Brain microvascular endothelial cell (primary cell): Measurements from ENCODE around the gene PPP3CA.

ENCODE experiments used
- DNase-seq: peaks from one replicate; pipeline ENCODE4 v3.0.0-alpha.2; 2020
- H3K27ac ChIP-seq: fragments of 250-450 bp; sonication (Bioruptor Pico); 2 replicates; pipeline ENCODE4 v1.5.1; 2020; ENCODE audit warnings: mild to moderate bottlenecking, moderate library complexity
- H3K27me3 ChIP-seq: fragments of 250-450 bp; sonication (Bioruptor Pico); replicated peaks from 2 replicates; pipeline ENCODE4 v1.5.1; 2020; ENCODE audit warnings: mild to moderate bottlenecking
- H3K36me3 ChIP-seq: fragments of 250-450 bp; sonication (Bioruptor Pico); replicated peaks from 2 replicates; pipeline ENCODE4 v1.5.1; 2020; ENCODE audit warnings: mild to moderate bottlenecking
- H3K4me3 ChIP-seq: 2 replicates; pipeline ENCODE4 v1.5.1; 2011; ENCODE audit warnings: low read depth, mild to moderate bottlenecking, control low read depth, low read length, moderate library complexity
- CTCF ChIP-seq: IDR thresholded peaks from 2 replicates; pipeline ENCODE4 v1.5.1; 2011; ENCODE audit warnings: low read depth, mild to moderate bottlenecking, moderate library complexity, low read length, control low read depth, inconsistent platforms; ENCODE audit errors: missing control alignments
- in situ Hi-C: cut with HindIII; loops from 2 replicates; pipeline ENCODE4 v1.10.0; 2017; ENCODE audit warnings: low sequenced_read_pairs, low pct_ligation_motif_present

PPP3CA gene

GRCh38 chr4:101065346-101065745, 282.0 kb downstream of the PPP3CA start:
- Histone ChIP-seq H3K27ac (no peak overlapping the region), H3K4me3 (no peak overlapping the region), H3K36me3 (no peaks in the 10 kb centered on the region), H3K27me3 (no peaks in the 10 kb centered on the region)
- in situ Hi-C loops = no loop called here
- no peak for DNase-seq
- no peak for TF ChIP-seq CTCF

- H3K36me3 ChIP-seq = no peaks in the 10 kb centered on the region
- no peak overlapping the region for H3K27ac ChIP-seq
- DNase-seq = no peak
- H3K27me3 ChIP-seq = no peaks in the 10 kb centered on the region
- TF ChIP-seq CTCF = no peak
- in situ Hi-C loops = no loop called here
- H3K4me3 ChIP-seq = no peak overlapping the region
Measured at GRCh38 chr4:101064541-101065180, 282.7 kb downstream of the PPP3CA start.

- in situ Hi-C loops = no loop called here
- DNase-seq = no peak
- no peaks in the 10 kb centered on the region for H3K27me3 ChIP-seq
- no peak for TF ChIP-seq CTCF
- H3K27ac ChIP-seq = no peak overlapping the region
- no peak overlapping the region for H3K4me3 ChIP-seq
- H3K36me3 ChIP-seq = no peaks in the 10 kb centered on the region
Measured at GRCh38 chr4:101055392-101055791, 291.9 kb downstream of the PPP3CA start.

DNA sequence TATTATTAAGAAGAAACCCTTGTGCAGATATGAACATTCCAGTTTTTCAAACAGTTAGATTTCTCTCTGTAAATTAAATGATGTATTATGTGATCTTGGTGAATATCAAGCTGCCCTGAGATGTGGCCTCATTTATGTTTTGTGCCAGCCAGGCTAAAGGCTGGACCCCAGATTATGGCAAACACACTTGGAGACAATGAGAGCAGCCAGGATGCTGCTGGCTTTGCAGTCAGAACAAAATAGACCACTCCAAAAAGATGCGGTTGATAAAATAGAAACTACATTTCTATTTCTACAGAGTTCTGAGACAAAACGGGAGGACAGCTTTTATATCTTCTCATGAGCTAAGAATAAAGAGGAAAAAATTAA, 296.5 kb downstream of the PPP3CA start:
- Histone ChIP-seq H3K27me3 (no peaks in the 10 kb centered on the region), H3K36me3 (no peaks in the 10 kb centered on the region), H3K27ac (no peak overlapping the region), H3K4me3 (no peak overlapping the region)
- in situ Hi-C loops = no loop called here
- no peak for TF ChIP-seq CTCF
- no peak for DNase-seq

- H3K27ac ChIP-seq = no peak overlapping the region
- H3K36me3 ChIP-seq = no peaks in the 10 kb centered on the region
- no peaks in the 10 kb centered on the region for H3K27me3 ChIP-seq
- no peak for TF ChIP-seq CTCF
- DNase-seq = no peak
- in situ Hi-C loops = no loop called here
- H3K4me3 ChIP-seq = no peak overlapping the region
Measured at GRCh38 chr4:101050088-101050836, 297.1 kb downstream of the PPP3CA start.
